Measurements from ENCODE around the gene PLEKHA7. TPM values are rescaled to one million over a fixed set of nuclear protein-coding genes. Genes with fewer than 3 reads are reported as not detected.
A peak's percentile ranks its signal among the peaks of the same experiment; 100 is the strongest.

PLEKHA7 gene
- total and polyA plus RNA-seq, 2 of the 8 experiments (the other 6 are each of a cell fraction or from before 2014, with no cell fraction given): 11.4 to 25.6 TPM

GRCh38 chr11:17010851-17011420 is 3.3 kb downstream of the PLEKHA7 start:
- FAIRE-seq (no peak), DNase-seq (ENCODE audit: low read depth in 1 of 2, low spot score in 2 of 2) (no peak)
- no peak overlapping the region for H3K9ac ChIP-seq (replicated peaks in 1 of 4; ENCODE audit: extremely low read depth in 1 of 4, low read depth in 3 of 4, low read length in 3 of 4)
- no peaks in the 10 kb centered on the region; a peak in 1 of 8 replicates for H3K36me3 ChIP-seq (ENCODE audit: control insufficient read depth in 2 of 4, insufficient read depth in 4 of 4, low read length in 3 of 4)
- TF ChIP-seq RAD21 (IDR thresholded peaks at IDR 0.05 in 1 of 2, conservative IDR thresholded peaks at IDR 0.05 in 1 of 2; ENCODE audit: low read depth in 2 of 2, low read length in 2 of 2) (peak in 1 of 2 experiments; percentile 24; a peak in 1 of 4 replicates), CTCF (IDR thresholded peaks at IDR 0.05; ENCODE audit: control extremely low read depth in 1 of 3, insufficient read depth in 1 of 3, low read depth in 1 of 3, low read length in 3 of 3) (peak; percentile 8 to 31 (median 29); a peak in 3 of 4 replicates), E2F6 (IDR thresholded peaks at IDR 0.05) (peak; percentile 69; the same call in 1 of the 2 replicates), POLR2A (IDR thresholded peaks at IDR 0.05; ENCODE audit: control extremely low read depth in 1 of 2, low read depth in 2 of 2, low read length in 2 of 2) (no peak)
- TF ChIP-seq, protein P1, sequence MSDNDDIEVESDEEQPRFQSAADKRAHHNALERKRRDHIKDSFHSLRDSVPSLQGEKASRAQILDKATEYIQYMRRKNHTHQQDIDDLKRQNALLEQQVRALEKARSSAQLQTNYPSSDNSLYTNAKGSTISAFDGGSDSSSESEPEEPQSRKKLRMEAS (IDR thresholded peaks at IDR 0.05): 0 out of 2 replicates have a peak, but pooled peaks have one; percentile 21
- no peak overlapping the region for H3K14ac ChIP-seq (ENCODE audit: insufficient read length)
- no peak overlapping the region for H2BK120ac ChIP-seq (replicated peaks; ENCODE audit: low read depth, low read length)
- no peaks in the 10 kb centered on the region for H3K9me3 ChIP-seq (ENCODE audit: insufficient read depth in 2 of 2, low read depth in 1 of 2, low read length in 1 of 2)
- H3K56ac ChIP-seq (replicated peaks; ENCODE audit: insufficient read length, low read depth, low read length): no peak overlapping the region
- no peak overlapping the region for H2BK12ac ChIP-seq (ENCODE audit: low read depth, low read length)
- no peak overlapping the region for H2BK20ac ChIP-seq (ENCODE audit: low read length)
- no peak overlapping the region for H3K18ac ChIP-seq (ENCODE audit: extremely low read depth, low read length)
- H3K27me3 ChIP-seq (replicated peaks in 1 of 4; ENCODE audit: control insufficient read depth in 3 of 4, extremely low read depth in 1 of 4, insufficient read depth in 3 of 4, low read length in 3 of 4): peaks cover 0 to 3% (median 1%) of the 10 kb centered on the region in 4 experiments; a peak in 3 of 7 replicates
- H3K4me1 ChIP-seq (replicated peaks in 1 of 4; ENCODE audit: control insufficient read depth in 3 of 4, insufficient read depth in 4 of 4, low read length in 3 of 4): peaks cover 10 to 27% (median 14%) of the 10 kb centered on the region in 4 experiments; a peak in 6 of 7 replicates
- H4K5ac ChIP-seq (ENCODE audit: insufficient read length, low read depth, low read length): no peak overlapping the region
- no peak overlapping the region for H3K27ac ChIP-seq (ENCODE audit: low read depth, low read length)
- H4K8ac ChIP-seq (ENCODE audit: extremely low read depth, insufficient read depth, low read length): no peak overlapping the region
- H2BK5ac ChIP-seq (ENCODE audit: low read depth, low read length): no peak overlapping the region
- WGBS, 2 experiments (ENCODE audit: extremely low coverage in 1 of 2, insufficient coverage in 1 of 2, insufficient read length in 1 of 2, insufficient replicate concordance in 2 of 2, low coverage in 1 of 2, low lambda C conversion rate in 2 of 2, missing lambda C conversion rate in 1 of 2): 61% methylated on average over 8 of the region's 8 CpGs; no CpG with 5 or more reads in 1 of the 2 experiments
- ChIA-PET CTCF (ENCODE audit: partially characterized antibody) (interaction anchor here (0.6 to 1.5 kb wide), 11 partner anchors 9 to 115 kb away, joined by 3 to 6 read pairs (median 4); no protein-coding TSS in a partner anchor), POLR2A (ENCODE audit: partially characterized antibody) (interaction anchor here (1.0 kb wide), 1 partner anchor 35 kb away, joined by 3 read pairs; no protein-coding TSS in a partner anchor)
- H3K23me2 ChIP-seq (ENCODE audit: low read depth, low read length): peaks cover 14% of the 10 kb centered on the region
- no peak overlapping the region for H3K4me3 ChIP-seq (ENCODE audit: extremely low read depth in 1 of 4, insufficient read depth in 2 of 4, low read depth in 3 of 4, low read length in 4 of 4)
- H3K23ac ChIP-seq (ENCODE audit: insufficient read length): no peak overlapping the region
- peaks cover 0 to 34% of the 10 kb centered on the region in 2 experiments; a peak in 2 of 4 replicates for H3K79me2 ChIP-seq (ENCODE audit: control insufficient read depth in 1 of 2, insufficient read depth in 2 of 2, low read length in 2 of 2)
- H4K20me1 ChIP-seq (replicated peaks in 1 of 2; ENCODE audit: control insufficient read depth in 1 of 2, insufficient read depth in 2 of 2, low read length in 2 of 2): peaks cover 0 to 6% of the 10 kb centered on the region in 2 experiments
- peaks cover 8% of the 10 kb centered on the region for H3K79me1 ChIP-seq (ENCODE audit: low read depth, low read length)
- H2AFZ ChIP-seq (ENCODE audit: low read length): no peak overlapping the region
- no peak overlapping the region for H3K4ac ChIP-seq (replicated peaks; ENCODE audit: insufficient read length, low read depth, low read length)
- no peak overlapping the region for H4K91ac ChIP-seq (replicated peaks; ENCODE audit: insufficient read length, low read length)
- no peak overlapping the region for H2AK5ac ChIP-seq (ENCODE audit: low read depth, low read length)
- peak overlapping the region; percentile 4 to 98; a peak in 2 of 4 replicates for H3K4me2 ChIP-seq (ENCODE audit: insufficient read depth in 1 of 2, low read depth in 2 of 2, low read length in 2 of 2)
- H2BK15ac ChIP-seq (ENCODE audit: low read length): 0 out of 2 replicates have a peak overlapping the region, but pooled peaks have one; percentile 74
